GM23338 (cell line): ENCODE results near the gene TBX1. TPM values are rescaled to one million over a fixed set of nuclear protein-coding genes. Genes with fewer than 3 reads are reported as not detected.

Source experiments
- ATAC-seq: fragments of 200-7000 bp; cut with Tn5 transposase; 3 replicates; pipeline ENCODE4 v1.9.1; 2020
- DNase-seq: peaks from one replicate; pipeline ENCODE4 v3.0.0-alpha.2; 2015; ENCODE audit warnings: low spot score
- H2AFZ ChIP-seq: fragments of 200-600 bp; sonication (generic); 2 replicates; pipeline ENCODE4 v1.8.0; 2016; ENCODE audit warnings: antibody characterized with exemption, mild to moderate bottlenecking, moderate library complexity
- H3F3A ChIP-seq: fragments of 200-600 bp; sonication (generic); replicated peaks from 2 replicates; pipeline ENCODE4 v1.8.0; 2017; ENCODE audit warnings: antibody characterized with exemption, mixed run types, low read depth
- H3K27ac ChIP-seq: fragments of 200-600 bp; sonication (generic); 2 replicates; pipeline ENCODE4 v1.6.1; 2016; ENCODE audit warnings: low read depth
- H3K27me3 ChIP-seq: fragments of 200-600 bp; sonication (generic); 2 replicates; pipeline ENCODE4 v1.8.0; 2016; ENCODE audit warnings: mild to moderate bottlenecking, mixed run types, moderate library complexity; ENCODE audit not compliant: insufficient read depth
- H3K36me3 ChIP-seq: fragments of 200-600 bp; sonication (generic); 2 replicates; pipeline ENCODE4 v1.8.0; 2016; ENCODE audit warnings: mild to moderate bottlenecking; ENCODE audit not compliant: insufficient read depth
- H3K4me1 ChIP-seq: fragments of 200-600 bp; sonication (generic); 2 replicates; pipeline ENCODE4 v1.8.0; 2016; ENCODE audit warnings: mild to moderate bottlenecking, moderate library complexity; ENCODE audit not compliant: insufficient read depth
- H3K4me2 ChIP-seq: fragments of 200-600 bp; sonication (generic); 2 replicates; pipeline ENCODE4 v1.7.1; 2017; ENCODE audit warnings: mixed run types
- H3K4me3 ChIP-seq: fragments of 200-600 bp; sonication (generic); 2 replicates; pipeline ENCODE4 v1.6.1; 2016; ENCODE audit warnings: mixed run types
- H3K79me2 ChIP-seq: fragments of 200-600 bp; sonication (generic); replicated peaks from 2 replicates; pipeline ENCODE4 v1.8.0; 2017; ENCODE audit warnings: mild to moderate bottlenecking; ENCODE audit not compliant: insufficient read depth
- H3K9me2 ChIP-seq: fragments of 200-600 bp; sonication (generic); 2 replicates; pipeline ENCODE4 v1.8.0; 2017; ENCODE audit not compliant: insufficient read depth
- H4K20me1 ChIP-seq: fragments of 200-600 bp; sonication (generic); replicated peaks from 2 replicates; pipeline ENCODE4 v1.8.0; 2017; ENCODE audit warnings: mild to moderate bottlenecking; ENCODE audit not compliant: insufficient read depth
- H3K27ac Mint-ChIP-seq: 2 replicates; pipeline ENCODE4 v1.8.0; 2020; ENCODE audit warnings: inconsistent platforms, mild to moderate bottlenecking, moderate library complexity, mixed read lengths
- H3K27me3 Mint-ChIP-seq: 3 replicates; pipeline ENCODE4 v1.8.0; 2022; ENCODE audit warnings: low read depth, mild to moderate bottlenecking, moderate library complexity, mixed read lengths, inconsistent platforms; ENCODE audit not compliant: insufficient read depth, poor library complexity
- H3K36me3 Mint-ChIP-seq: 3 replicates; pipeline ENCODE4 v1.8.0; 2021; ENCODE audit warnings: low read depth, mild to moderate bottlenecking, inconsistent platforms, moderate library complexity, mixed read lengths
- H3K4me1 Mint-ChIP-seq: 3 replicates; pipeline ENCODE4 v1.8.0; 2020; ENCODE audit warnings: mild to moderate bottlenecking, inconsistent platforms, mixed read lengths
- H3K4me3 Mint-ChIP-seq: 3 replicates; pipeline ENCODE4 v1.8.0; 2021; ENCODE audit warnings: moderate library complexity, mild to moderate bottlenecking, inconsistent platforms, mixed read lengths
- H3K9me3 Mint-ChIP-seq: 3 replicates; pipeline ENCODE4 v1.8.0; 2020; ENCODE audit warnings: moderate library complexity, mild to moderate bottlenecking, inconsistent platforms, mixed read lengths
- CREB1 ChIP-seq: fragments of 250-450 bp; sonication (Bioruptor Pico); IDR thresholded peaks from 2 replicates; pipeline ENCODE4 v1.5.0; 2020; ENCODE audit warnings: low read depth, mild to moderate bottlenecking, moderate library complexity
- CTCF ChIP-seq, 2 experiments: fragments of 200-600 bp in 1 of 2; sonication (generic) in 1 of 2; conservative IDR thresholded peaks; 2 replicates each; pipeline versions ENCODE4 v1.5.1 to v1.6.1; 2016 to 2017; ENCODE audit warnings: antibody characterized with exemption in 2 of 2, low read depth in 2 of 2, mild to moderate bottlenecking in 2 of 2, moderate library complexity in 1 of 2
- ETS1 ChIP-seq: IDR thresholded peaks from 2 replicates; pipeline ENCODE4 v1.6.1; 2016; ENCODE audit warnings: antibody characterized with exemption
- EZH2phosphoT487 ChIP-seq: fragments of 200-600 bp; sonication (generic); IDR thresholded peaks from one replicate; pipeline ENCODE4 v1.8.1; 2018; ENCODE audit warnings: antibody characterized with exemption; ENCODE audit not compliant: unreplicated experiment
- NANOG ChIP-seq: IDR thresholded peaks from 2 replicates; pipeline ENCODE4 v1.6.1; 2016; ENCODE audit warnings: antibody characterized with exemption, borderline replicate concordance
- POLR2AphosphoS5 ChIP-seq: IDR thresholded peaks from 2 replicates; pipeline ENCODE4 v1.6.1; 2016; ENCODE audit warnings: antibody characterized with exemption, low read depth
- REST ChIP-seq: IDR thresholded peaks from one replicate; pipeline ENCODE4 v1.6.1; 2018; ENCODE audit warnings: antibody characterized with exemption; ENCODE audit not compliant: unreplicated experiment
- ZNF462 ChIP-seq: fragments of 250-450 bp; sonication (Bioruptor Pico); IDR thresholded peaks from 2 replicates; pipeline ENCODE4 v1.5.0; 2020; ENCODE audit warnings: mild to moderate bottlenecking, moderate library complexity
- polyA plus RNA-seq: library from polyadenylated mRNA; unstranded; fragments of >200 nt; fragmentation: Nextera tagmentation; extraction: Ambion mirVana; gene quantifications from 2 replicates; pipeline ENCODE4 v1.2.1, GENCODE V29; 2016
- total RNA-seq: library from RNA; depleted of rRNA; stranded (reverse); fragments of >200 nt; shearing (Covaris generic); gene quantifications from 2 replicates; pipeline ENCODE4 v1.2.3, GENCODE V29; 2014

Gene TBX1
- total and polyA plus RNA-seq, 2 experiments from 2014 or later = 0.19 to 0.66 TPM

- ATAC-seq (no peak), DNase-seq (no peak)
- no peaks in the 10 kb centered on the region for H3K36me3 Mint-ChIP-seq
- Histone ChIP-seq H3K27me3 (peaks cover 45% of the 10 kb centered on the region), H3K4me2 (no peak overlapping the region), H3F3A (no peaks in the 10 kb centered on the region), H3K9me2 (no peaks in the 10 kb centered on the region), H3K4me3 (no peak overlapping the region), H3K36me3 (no peaks in the 10 kb centered on the region), H2AFZ (no peak overlapping the region), H3K79me2 (no peaks in the 10 kb centered on the region), H3K27ac (no peak overlapping the region), H3K4me1 (peaks cover 5% of the 10 kb centered on the region; the same call in 1 of the 2 replicates), H4K20me1 (peaks cover 2% of the 10 kb centered on the region; the same call in 1 of the 2 replicates)
- H3K27me3 Mint-ChIP-seq = peaks cover 55% of the 10 kb centered on the region
- no peaks in the 10 kb centered on the region for H3K9me3 Mint-ChIP-seq
- H3K4me1 Mint-ChIP-seq = peaks cover 6% of the 10 kb centered on the region
- TF ChIP-seq POLR2AphosphoS5 (no peak), NANOG (no peak), ZNF462 (CRISPR knock-in tag) (no peak), ETS1 (no peak), REST (no peak), CREB1 (CRISPR knock-in tag) (no peak), EZH2phosphoT487 (no peak), CTCF (conservative IDR thresholded peaks at IDR 0.05; ENCODE audit: low read depth in 2 of 2) (no peak)
- no peak overlapping the region for H3K4me3 Mint-ChIP-seq
- H3K27ac Mint-ChIP-seq = no peak overlapping the region
These were observed 8.9 kb upstream of the TBX1 start for GRCh38 chr22:19751497-19752245.
